GM18951 (cell line): ENCODE measurements around the gene RAB20.

Source experiments
- POLR2A ChIP-seq: IDR thresholded peaks from 4 replicates; pipeline ENCODE4 v1.6.1; 2011; ENCODE audit warnings: mild to moderate bottlenecking; ENCODE audit not compliant: insufficient read length, insufficient read depth; ENCODE audit errors: extremely low read depth
- in situ Hi-C: fragments of 300-500 bp; cut with MboI; formaldehyde crosslinking; loops from one replicate; pipeline ENCODE4 v1.12.0; 2022; ENCODE audit warnings: low sequenced_read_pairs, mixed read lengths, inconsistent platforms; ENCODE audit not compliant: unreplicated experiment

Gene RAB20

DNA sequence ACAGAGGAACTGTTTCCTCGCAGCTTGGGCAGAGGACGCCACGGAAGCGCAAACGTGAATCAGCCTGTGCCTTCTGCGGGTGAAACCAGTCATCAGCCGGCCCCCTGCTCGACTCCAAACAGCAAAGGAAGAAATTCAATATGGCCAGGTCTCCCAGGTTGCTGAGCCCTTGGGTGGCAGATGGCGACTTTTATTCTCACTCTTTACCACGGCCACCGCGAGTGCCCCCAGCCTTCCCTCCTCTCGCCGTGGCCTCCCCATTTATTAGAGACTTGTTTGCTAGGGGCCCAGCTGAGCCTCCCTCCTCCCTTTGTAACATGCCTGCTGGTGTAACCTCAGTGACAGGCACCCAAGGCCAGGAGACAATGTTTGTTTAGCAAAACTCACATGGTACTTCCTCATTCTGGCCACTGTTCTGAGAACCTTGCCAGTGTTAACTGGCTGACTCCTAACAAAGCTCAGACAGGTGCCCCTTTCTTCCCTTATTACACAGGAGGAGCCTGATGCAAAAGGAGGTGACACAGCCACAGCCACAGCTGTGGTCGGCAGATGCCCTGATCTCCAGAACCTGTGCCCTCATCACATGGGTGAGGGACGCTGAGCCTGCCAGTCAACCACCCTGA is 5.8 kb downstream of the RAB20 start:
- TF ChIP-seq POLR2A = no peak
- in situ Hi-C loops = no loop called here

DNA sequence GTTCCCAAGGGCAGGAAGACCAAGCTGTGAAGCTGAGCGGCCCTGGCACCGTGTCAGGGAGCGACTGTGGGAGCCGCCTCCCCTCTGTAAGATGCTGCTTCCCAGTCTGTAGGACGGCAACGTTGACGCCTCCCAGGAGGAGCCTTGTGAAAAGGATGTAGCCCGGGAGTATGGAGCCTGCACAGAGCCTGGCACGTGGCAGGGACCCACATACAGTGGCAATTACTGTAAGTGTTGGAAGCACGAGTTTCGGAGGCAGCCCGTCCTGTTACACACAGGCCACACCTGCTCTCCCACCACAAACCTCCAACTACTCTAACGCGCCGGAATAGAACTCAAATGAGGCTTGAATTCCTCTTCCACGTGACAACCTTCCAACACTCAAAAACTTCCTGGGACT is 6.6 kb downstream of the RAB20 start:
- no peak for TF ChIP-seq POLR2A
- in situ Hi-C loops = no loop called here

DNA sequence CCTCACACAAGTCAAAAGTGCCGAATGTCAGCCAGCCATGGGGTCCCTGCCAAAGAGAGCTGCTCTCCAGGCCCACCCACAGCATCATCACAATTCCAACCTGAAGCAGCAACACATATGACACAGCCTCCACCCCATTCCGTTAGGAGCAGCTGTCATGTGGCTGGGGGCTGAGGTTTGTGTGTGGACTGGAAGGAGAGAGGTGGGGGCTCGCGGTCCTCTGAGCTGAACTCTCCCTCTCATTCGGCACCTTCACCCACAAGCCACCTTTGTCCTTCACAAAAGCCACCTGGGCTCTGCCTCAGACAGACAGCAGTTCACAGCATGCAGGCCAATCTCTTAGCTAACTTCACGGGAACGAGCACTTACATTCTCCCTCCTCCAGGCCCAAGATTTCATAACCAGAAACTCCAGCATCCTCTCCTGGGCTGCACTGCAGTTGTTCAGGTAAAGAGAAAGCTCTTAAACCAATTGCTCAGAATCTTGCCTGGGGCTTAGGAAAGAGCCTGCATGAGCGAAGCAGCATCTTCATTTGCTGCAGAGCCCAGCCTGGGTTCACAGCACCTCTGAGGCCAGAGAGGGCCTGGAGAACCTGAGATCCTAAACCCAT is 7.2 kb downstream of the RAB20 start:
- in situ Hi-C loops = no loop called here
- no peak for TF ChIP-seq POLR2A

DNA sequence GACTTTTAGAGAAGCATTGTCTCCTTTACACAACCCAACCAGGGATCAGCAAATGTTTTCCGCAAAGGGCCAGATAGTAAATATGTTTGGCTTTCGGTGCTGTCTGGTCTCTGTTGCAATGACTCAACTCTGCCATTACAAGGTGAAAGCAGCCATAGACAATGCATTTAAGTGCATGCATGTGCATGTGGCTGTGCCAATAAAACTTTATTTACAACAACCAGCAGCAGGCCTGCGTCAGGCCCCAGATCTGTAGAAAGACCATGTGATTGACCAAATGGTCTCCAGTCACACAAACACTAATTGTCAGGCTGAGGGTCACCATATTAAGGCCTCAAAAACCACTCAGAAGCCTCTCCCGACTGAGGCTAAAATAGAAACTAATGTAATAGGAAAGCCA is 8.1 kb downstream of the RAB20 start:
- in situ Hi-C loops = no loop called here
- TF ChIP-seq POLR2A = no peak

DNA sequence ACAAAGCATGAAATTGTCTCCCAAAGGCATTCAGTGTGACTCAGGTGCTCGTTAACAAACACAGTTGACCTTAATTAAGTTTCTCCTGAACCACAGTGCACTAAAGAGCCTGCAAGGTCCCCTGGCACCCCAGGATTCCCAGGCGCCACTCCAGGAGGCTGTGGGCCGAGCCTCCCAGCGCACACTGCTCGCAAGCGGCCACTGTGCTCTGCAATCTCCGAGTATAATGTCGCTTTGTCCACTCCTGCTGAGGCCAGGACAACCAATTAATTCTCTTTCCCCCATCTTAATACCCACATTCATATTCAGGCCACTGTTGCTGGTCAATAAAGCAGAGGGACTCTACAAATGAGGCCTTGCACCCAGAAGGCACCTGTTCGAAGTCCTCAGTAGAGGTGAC is 8.8 kb downstream of the RAB20 start:
- in situ Hi-C loops = no loop called here
- TF ChIP-seq POLR2A = no peak

DNA sequence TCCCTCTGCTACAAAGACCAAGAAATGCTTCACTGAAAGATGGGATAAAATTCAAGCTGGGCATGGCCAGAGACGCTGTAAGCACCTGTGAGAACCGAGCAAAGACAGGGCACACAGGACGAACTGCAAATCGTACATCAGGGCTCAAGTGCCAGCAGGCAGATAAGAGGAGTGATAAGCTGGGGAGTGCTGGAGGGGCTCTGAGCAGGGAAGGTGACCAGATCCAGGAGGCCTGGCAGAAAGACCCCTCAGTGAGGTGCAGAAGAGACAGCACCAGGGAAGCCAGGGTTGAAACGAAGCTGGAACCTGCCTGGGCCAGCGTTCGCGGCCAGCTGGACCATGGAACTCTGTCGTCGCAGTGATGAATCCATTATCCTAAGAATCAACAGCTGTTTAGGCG is 10.2 kb downstream of the RAB20 start:
- in situ Hi-C loops = no loop called here
- TF ChIP-seq POLR2A = no peak

DNA sequence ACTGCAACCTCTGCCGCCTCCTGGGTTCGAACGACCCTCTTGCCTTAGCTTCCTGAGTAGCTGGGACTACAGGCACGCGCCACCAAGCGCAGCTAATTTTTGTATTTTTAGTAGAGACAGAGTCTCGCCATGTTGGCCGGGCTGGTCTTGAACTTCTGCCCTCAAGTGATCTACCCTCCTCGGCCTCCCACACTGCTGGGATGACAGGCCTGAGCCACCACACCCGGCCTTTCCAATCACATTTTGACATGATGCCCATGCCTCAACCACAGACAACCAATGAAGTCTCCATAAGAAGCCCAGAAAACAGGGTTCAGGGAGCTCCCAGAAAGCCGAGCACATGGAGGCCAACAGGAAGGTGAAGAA is 11.7 kb downstream of the RAB20 start:
- in situ Hi-C loops = no loop called here
- no peak for TF ChIP-seq POLR2A

DNA sequence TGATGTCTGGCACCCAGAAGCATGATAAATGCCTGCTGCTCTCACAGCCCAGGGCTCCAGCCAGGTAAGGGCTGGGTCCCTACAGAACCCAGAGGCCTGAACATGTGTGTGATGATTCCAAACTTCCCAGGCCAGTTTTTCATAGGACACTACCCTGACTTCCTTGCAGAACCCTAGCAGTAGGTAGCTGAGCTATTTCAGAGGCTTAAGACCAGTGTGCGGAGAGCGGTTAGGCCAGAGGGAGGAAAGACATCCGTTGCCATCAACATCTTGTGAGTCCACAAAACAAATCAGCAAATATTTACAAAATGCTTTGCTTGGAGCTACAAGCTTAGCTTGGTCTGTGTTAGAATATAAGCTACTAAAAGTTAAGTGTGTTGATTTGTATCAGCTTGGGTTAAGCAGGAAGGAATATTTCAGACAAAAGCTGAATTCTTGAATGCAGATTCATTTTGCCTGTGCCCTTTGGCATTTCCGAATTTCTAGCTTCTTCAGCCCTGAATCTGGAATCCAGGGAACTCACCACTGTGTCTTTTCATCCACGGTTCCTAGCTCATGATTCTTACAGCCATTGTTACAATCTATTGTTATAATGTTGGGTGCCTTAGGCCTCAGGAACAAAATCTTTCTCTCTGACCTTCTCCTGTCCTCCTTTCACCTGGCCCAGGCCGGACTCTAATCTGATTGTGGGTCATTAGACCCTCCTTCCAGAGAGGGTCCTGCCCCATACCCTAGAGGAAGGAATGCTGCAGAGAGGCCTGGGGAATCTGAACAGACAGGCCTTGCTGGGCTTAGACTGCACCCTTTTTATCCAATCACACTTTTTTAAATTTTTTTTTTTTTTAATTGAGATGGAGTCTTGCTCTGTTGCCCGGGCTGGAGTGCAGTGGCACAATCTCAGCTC is 12.4 kb downstream of the RAB20 start:
- in situ Hi-C loops = no loop called here
- no peak for TF ChIP-seq POLR2A

DNA sequence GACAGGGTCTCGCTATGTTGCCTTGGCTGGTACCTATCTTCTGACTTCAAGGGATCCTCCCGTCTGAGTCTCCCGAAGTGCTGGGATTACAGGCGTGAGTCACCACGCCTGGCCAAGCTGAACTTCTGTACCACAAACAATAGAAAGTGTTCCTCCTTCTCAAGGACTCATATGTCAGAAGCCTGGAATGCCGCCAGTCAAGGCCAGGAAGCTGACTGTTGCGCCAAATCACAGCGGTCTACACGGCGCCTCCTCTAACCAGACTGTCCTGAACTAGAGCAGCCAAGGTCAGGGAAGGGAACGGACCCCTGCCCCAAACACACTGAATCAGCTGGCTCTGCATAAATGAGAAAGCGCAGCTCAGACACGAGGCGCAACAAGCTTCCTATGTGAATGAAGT is 14.6 kb downstream of the RAB20 start:
- in situ Hi-C loops = no loop called here
- TF ChIP-seq POLR2A = no peak

DNA sequence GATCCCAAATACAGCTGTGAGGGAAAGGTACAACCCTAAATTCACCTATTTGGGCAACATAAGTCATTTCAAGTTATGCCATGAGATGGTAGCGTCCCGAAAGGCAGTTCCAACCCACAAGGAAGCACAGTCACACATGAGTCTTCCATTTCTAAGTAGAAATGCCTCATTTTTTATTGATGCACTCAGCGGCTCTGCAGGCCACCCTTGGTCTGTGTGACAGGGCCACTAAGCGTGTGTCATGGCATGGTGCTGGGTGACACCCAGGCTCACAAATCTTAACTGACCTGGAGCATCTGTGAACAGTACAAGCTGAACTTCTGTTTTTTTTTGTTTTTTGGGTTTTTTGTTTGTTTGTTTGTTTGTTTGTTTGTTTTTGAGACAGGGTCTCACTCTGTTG is 15.1 kb downstream of the RAB20 start:
- in situ Hi-C loops = no loop called here
- no peak for TF ChIP-seq POLR2A

DNA sequence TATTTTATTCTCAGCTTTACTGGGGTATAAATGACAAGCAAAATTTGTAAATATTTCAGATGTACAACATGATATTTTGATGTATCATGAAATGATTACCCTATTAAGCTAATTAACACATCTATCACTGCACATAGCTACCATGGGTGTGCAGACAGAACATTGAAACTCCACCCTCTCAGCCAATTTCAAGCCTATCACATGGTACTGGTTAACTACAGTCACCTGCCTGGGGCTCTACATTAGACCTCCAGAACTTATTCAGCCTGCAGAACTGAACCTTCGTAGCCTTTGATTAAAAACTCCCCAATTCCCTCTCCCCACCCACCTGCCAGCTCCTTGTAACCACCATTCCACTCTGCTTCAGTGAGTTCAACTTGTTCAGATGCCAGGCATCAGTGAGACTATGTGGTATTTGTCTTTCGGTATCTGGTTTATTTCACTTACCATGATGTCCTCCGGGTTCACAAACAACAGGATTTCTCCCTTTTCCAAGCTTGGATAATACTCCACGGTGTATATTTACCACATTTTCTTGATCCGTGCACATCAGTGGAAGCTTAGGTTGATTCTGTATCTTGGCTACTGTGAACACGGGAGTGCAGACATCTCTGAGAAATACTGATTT is 19.2 kb downstream of the RAB20 start:
- in situ Hi-C loops = no loop called here
- TF ChIP-seq POLR2A = no peak

DNA sequence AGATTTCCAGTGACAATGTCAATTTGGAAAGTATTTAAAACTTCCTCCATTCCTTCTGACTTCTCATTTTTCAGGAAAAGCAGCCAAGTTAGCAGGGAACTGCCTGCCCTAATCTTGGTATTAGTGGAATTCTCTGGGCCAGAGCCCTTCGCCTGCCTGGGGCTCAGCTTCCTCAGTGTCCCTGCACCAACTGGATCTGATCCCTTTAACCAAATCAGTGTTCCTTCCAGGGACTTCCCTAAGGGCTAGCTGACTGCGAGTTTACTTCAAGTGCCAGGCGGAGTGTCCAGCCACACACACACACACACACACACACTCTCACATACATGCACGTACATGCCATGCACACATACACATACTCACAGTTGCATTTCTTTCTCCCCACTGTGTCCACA is 20.0 kb downstream of the RAB20 start:
- no peak for TF ChIP-seq POLR2A
- in situ Hi-C loops = no loop called here

DNA sequence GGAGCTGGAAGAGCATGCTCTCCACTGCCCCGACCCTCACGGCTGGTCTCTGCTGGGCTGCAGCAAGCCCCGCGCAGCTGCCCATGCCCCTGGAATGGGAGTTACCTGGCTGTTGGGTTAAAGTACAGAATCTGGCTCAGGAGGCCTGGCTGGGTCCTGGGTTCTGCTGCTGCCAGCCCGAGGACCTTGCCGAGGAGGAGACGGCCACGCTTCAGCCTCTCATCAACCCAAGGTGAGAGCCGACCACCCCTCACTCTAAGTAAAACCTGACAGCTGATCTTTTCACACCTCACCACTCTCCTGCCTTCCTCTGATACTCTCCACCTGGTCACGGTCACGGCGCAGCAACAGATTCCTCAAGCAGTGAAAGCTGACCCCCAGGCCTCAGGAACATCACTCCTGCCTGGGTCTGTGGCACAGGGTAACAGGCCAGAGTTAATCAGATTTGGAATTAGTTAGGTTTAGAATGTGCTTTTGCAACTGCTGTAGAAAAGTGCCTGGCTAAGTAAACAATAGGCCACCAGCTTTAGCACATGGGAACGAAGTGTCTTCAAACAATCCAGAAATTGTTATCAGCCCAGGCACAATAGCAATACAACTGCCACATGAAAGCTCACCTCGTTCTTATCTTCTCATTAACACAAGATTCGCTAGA is 20.5 kb downstream of the RAB20 start:
- no peak for TF ChIP-seq POLR2A
- in situ Hi-C loops = no loop called here
